ENCODE results near the gene NOL7. TPM values are rescaled to one million over a fixed set of nuclear protein-coding genes. Genes with fewer than 3 reads are reported as not detected.

Gene NOL7
- total RNA-seq, result 52.9 and 59.7 TPM in 2 replicates

GRCh38 chr6:13614926-13615791, at the start of gene NOL7:
Gene NOL7 (plus strand): TSS chr6:13615335. CDS start chr6:13615359, 24 bp downstream.

GRCh38 chr6:13574571-13575376, 40.4 kb upstream of the NOL7 start, which contains the start of gene SIRT5:
Gene SIRT5 (plus strand): TSS chr6:13574601. CDS start chr6:13584111, 9,510 bp downstream.

Other genes with a start within 250 kb of the NOL7 start
- gene GFOD1, start 127.7 kb upstream of the NOL7 start, total RNA-seq, result 2.9 and 3.3 TPM in 2 replicates
- gene SIRT5, start 40.7 kb upstream of the NOL7 start, total RNA-seq, result 7.7 and 9.3 TPM in 2 replicates
- gene RANBP9, start 96.5 kb downstream of the NOL7 start, total RNA-seq, result 75.0 and 84.7 TPM in 2 replicates
- gene MCUR1, start 199.2 kb downstream of the NOL7 start, total RNA-seq, result 11.6 and 16.2 TPM in 2 replicates